Hematopoietic multipotent progenitor cell treated with erythropoietin and hydrocortisone succinate and interleukin-3 and kit ligand, for 6 days (in vitro differentiated cells): ENCODE data around the gene DDX56.
A peak's percentile ranks its signal among the peaks of the same experiment; 100 is the strongest.
"Not testable (repeated sequence)": the region's sequence is repeated elsewhere in the genome, so short reads cannot be mapped to it uniquely, and the experiment has no call there.

Experiments
- DNase-seq: peaks from one replicate; pipeline ENCODE4 v3.0.0-alpha.2; 2015

Gene DDX56

GRCh38 chr7:44561962-44562621 is 11.6 kb downstream of the DDX56 start:
- peak; percentile 50 for DNase-seq

DNA sequence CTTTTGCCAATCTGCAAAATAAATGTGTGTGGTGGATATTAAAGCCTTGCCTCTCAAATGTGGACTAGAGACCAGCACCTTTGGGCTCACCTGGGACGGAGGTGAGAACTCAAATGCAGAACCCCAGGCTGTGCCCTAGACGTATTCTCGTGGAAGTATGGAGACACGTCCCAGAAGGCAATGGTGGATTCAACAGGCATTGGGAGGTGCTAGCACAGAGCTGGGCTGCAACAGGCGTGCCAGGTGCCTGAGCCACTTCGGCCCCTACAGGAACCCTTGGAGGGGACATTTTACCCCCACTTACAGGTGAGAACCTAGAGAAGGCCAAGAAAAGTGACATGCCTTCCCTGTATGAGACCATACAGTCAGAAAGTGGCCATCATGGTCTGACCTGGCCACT is 12.2 kb downstream of the DDX56 start:
- DNase-seq: no peak

DNA sequence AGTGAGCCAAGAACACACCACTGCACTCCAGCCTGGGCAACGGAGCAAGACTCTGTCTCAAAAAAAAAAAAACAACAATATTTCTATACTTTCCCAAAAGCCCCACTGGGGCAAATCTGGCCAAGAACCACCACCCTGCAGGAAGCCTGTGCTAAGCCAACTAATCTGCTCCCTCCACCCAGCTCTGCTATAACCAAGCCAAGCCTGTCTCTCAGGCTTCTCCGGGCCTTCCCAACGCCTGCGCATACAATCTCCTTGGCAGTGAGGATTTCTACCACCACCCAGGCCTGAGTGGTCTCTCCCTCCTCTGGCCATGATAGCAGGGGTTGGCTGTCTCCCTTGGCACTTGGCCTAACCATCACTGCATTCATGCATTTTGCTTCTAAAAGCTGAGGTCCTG is 14.2 kb downstream of the DDX56 start:
- no peak for DNase-seq

- no peak for DNase-seq
Observed at GRCh38 chr7:44557485-44557884, 16.2 kb downstream of the DDX56 start.

DNA sequence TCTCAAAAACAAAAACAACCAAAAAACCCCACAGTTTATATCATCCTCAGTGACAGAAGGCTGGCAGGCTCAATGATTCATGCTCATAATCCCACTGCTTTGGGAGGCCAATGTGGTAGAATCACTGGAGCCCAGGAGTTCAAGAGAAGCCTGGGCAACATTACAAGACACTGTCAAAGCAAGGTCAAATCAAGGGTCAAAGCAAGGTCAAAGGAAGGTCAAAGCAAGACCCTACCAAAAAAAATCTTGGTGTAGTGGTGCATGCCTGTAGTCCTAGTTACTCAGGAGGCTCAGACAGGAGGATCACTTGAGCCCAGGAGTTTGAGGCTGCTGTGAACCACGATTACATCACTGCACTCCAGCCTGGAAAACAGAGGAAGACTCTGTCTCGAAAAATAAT is 18.4 kb downstream of the DDX56 start:
- no peak for DNase-seq

DNA sequence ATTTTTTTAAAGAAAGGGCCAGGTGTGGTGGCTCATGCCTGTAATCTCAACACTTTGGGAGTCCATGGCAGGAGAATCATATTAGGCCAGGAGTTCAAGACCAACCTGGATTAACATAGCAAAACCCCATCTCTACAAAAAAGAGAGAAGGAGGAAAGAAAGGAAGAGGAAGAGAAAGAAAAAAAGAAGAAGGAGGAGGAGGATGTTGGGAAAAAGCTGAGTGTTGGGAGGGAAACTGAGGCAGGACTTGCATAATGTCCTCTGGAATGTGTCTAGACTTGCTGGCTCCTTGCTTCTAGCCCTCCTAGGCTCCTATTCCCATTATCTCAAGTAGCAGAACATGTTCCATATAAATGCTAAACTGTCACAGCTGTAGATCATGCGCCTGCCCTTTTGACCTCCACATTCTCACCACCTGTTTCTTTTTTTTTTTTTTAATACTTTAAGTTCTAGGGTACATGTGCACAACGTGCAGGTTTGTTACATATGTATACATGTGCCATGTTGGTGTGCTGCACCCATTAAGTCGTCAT is 21.2 kb downstream of the DDX56 start:
- DNase-seq: not testable (repeated sequence)

- DNase-seq: no peak
Observed at GRCh38 chr7:44549457-44549856, 24.3 kb downstream of the DDX56 start.

GRCh38 chr7:44548893-44549292 is 24.8 kb downstream of the DDX56 start:
- DNase-seq: no peak

DNA sequence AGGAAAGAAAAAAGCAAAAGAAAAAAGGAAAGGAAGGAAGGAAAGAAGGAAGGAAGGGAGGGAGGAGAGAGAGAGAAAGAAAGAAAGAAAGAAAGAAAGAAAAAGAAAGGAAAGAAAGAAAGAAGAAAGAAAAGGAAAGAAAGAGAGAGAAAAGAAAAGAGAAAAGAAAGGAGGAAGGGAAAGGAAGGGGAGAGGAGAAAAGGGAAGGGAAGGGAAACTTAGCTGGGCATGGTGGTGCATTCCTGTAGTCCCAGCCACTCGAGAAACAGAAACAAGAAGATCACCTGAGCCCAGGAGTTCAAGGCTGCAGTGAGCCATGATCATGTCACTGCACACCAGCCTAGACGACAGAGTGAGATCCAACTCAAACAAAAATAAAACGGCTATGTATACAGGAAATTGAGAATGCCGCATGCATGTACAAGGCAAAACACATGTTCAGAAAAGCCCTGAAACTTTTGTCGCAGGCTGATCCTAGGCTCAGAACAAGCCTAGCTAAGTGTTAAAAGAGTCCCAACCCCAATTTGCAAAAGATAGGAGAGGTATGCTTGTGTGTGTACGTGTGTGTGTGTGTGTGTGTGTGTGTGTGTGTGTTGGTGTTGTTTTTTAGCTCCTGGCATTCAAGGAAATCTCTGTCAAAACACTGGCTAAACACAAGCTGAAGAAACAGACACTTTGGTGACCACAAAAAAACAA is 26.0 kb downstream of the DDX56 start:
- DNase-seq: no peak

DNA sequence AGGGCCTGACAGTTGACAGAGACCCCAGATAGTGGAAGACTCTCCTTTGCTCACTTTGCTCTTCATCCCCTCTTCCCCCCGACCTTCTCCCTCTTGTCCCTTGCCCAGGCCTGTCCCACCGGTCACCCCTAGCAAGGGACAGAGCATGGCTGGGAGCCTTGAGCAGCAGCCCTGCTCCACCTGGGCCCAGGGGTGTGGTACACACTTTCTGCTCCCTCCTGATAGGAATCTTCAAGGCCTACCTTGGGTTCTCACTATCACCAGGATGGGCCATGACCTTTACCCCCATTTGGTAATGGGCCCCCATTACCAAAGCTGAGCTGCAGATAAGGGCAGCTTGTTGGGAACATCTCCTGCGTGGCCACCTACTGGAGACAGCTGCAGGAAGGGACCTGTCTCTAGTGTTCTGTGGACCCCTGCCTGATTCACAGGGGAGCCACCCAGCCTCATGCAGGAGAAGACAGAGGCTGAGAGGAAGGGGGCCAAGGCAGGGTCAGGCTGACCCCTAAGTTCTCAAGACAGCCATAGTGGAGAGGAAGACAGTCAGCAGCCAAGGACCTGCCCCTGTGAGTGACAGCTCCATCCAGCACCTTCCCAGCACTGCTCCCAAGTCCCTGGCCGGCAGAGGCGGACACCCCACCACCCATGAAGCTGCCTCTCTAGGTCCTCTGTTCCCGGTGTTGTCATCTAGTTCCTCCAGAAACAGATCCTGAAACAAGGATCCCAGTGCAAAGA is 31.7 kb downstream of the DDX56 start:
- peak; percentile 49 for DNase-seq

- peak; percentile 80 for DNase-seq
Observed at GRCh38 chr7:44541028-44541869, 32.5 kb downstream of the DDX56 start, which contains the start of gene NPC1L1. Gene NPC1L1 (minus strand): TSS chr7:44541330. CDS start chr7:44541259, 71 bp downstream.

DNA sequence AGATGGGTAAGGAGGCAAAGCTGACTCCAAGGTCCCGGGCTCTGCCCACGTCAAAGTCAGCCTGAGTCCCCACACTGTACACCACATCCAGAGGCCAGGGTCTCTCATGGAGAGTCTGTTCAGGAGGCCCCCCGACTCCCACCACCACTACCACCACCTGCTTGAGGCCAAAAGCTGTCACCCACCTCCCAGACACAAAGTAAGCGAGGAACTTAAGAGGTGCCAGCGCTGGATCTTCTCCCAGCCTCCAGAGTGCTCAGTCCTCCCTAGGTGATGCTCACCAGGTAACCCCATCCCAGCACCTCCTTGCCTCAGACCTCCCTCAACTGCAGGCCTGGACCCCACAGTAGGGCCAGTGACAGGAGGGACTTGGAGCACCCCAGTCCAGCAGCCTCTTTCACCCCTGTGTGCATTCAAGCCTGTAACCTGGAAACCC is 33.1 kb downstream of the DDX56 start:
- DNase-seq: no peak

DNA sequence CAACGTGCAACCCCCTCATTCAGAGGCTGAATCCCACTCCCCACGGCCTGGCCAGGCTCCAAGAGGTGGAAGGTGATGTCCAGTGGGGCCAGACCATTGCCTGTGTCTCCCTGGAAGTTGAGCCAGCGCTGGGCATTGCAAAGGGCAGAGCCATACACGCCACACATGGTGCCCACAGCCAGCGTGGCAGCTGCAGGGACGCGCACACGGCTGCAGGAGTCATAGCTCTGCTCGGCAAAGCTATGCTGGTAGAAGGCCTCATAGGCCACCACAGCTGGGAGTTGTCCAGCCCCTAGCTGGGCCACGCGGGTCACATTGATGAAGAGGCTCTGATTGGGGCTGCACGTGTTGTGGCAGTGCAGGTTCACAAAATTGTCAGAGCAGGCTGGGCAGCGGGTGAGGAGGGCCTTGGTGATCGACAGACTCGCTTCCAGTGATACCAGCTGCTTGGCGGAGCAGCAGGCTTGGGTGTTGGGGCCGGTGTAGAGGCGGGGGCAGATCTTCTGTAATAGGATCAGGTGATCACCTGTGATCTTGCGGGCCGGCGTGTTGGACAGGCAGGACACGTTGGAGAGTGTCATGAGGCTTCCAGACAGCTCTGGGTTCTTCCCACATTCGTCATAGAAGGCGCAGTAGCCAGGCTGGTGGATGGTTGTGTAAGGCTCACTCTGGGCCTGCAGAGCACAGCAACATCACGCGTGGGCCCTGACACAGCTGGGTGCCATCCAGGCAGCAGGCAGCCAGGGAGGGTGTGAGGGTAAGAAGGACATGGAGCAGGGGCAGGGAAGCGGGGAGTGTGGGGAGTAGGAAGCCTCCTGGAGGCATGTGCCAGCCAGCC is 33.8 kb downstream of the DDX56 start:
- no peak for DNase-seq

- DNase-seq: no peak
Observed at GRCh38 chr7:44538798-44539668, 34.7 kb downstream of the DDX56 start.

DNA sequence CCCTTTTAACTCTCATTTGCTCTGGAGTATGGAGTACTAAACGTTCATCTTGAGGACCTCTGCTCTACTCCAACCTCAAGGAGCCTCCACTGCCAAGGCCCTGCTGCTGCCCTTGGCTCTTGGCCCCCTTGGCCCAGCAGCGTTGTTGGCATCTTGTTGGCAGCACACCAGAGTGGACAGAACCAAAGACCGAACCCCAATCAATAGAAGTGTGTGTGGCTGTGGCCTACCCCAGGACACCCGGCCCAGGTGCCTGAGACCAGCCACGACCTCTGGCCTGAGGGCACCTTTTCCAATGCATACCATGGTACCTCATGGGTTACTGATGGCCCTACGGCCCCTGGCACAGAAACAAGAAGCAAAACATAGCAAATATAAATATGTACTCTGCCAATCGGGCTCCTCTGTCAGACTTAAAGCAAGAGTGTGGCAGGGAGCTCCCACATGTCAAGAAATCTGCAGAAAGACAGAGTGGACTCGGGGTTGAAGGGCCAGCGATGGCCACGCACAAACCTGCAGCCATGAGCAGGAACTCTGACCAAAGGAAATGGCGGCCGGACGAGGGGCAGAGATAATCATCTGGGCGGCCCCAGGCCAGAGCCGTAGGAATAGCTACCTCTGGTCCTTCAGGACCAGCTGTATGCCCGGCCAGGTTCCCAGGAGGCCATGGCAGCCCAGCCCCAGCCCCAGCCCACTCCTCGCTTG is 35.5 kb downstream of the DDX56 start:
- no peak for DNase-seq

GRCh38 chr7:44537442-44537841 is 36.3 kb downstream of the DDX56 start:
- DNase-seq: no peak

DNA sequence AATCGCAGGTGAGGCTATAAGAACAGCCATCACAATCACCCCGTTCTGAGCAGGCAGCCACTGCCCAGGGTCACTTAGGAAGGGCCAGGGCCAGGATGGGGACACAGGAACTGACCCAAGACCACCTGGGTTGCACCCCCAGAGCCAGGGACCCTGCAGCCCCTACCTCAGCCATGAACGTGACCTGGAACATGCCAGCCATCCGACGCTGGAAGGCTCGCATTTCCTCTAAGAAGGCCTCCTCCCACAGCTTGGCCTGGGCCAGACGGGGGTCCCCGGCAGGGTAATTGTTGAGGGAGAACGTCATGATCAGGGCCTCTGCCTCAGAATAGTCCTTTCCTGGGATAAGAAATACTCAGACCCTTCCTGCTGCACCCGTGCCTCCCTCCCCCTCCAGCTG is 37.6 kb downstream of the DDX56 start:
- no peak for DNase-seq

DNA sequence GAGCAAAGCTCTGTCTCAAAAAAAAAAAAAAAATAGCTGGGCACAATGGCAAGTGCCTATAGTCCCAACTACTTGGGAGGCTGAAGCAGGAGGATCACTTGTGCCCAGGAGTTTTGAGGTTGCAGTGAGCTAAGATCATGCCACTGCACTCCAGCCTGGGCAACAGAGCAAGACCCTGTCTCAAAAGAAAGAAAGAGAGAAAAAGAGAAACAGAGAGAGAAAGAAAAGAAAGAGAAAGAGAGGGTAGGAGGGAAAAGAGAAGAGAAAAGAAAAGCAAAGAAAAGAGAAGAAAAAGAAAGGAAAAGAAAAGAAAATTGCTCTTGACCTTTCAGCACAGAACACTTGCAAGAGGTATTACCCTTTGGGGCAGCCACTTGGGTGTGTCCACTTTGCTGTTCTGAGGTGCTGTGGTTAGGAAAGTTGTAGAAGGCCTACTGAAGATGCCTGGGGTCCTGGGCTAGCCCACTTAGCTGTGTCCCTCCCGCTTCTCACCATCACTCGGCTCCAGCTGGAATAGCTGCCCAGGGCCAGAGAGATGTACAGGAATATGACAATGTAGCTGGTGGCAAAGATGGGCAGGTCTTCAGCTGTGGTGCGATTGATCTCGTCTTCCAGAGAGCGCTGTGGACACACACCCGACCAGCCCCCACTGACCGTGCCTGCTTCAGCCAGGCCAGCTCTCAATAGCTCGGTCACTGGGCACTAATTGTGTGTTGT is 38.2 kb downstream of the DDX56 start:
- DNase-seq: no peak

- peak; percentile 80 for DNase-seq
Observed at GRCh38 chr7:44534501-44534900, 39.2 kb downstream of the DDX56 start.
